Measurements from ENCODE around the gene PTDSS2.

Gene PTDSS2

GRCh38 chr11:452203-452744 is 2.2 kb downstream of the PTDSS2 start:
- DNase-seq (ENCODE audit: low read depth, low spot score) = no peak
- in situ Hi-C loops (cut with HindIII; ENCODE audit: low sequenced_read_pairs) = no loop called here
- no peak overlapping the region for H3K4me3 ChIP-seq (ENCODE audit: low read depth, low read length)
- no peak for TF ChIP-seq CTCF (IDR thresholded peaks at IDR 0.05; ENCODE audit: low read depth, low read length)

DNA sequence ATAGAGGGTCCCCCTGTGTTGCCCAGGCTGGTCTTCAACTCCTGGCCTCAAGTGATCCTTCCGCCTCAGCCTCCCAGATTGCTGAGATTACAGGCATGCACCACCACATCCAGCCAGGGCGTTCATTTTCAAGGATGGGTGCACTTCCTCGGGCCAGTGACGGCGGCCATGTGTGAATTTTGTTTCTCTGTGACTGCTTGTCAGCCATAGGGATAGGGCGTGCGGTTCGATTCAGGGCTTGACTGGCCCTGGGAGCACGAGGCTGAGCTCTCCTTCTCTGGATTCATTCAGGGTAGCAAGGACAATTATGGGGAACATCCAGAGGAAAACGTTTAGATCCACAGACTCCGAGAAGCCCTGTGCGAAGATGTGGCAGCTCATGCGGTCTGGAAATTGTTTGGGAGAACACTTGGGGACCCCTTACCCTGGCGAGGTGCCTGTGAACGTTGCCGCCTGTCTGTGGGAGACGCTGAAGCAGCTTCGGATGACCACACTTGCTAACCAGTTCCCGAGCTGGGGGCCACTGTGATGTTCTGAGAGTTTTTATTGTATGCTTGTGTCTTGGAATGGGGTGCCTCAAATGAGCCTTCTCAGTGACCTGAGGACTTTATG is 2.9 kb downstream of the PTDSS2 start:
- no peak overlapping the region for H3K4me3 ChIP-seq (ENCODE audit: low read depth, low read length)
- DNase-seq (ENCODE audit: low read depth, low spot score) = no peak
- in situ Hi-C loops (cut with HindIII; ENCODE audit: low sequenced_read_pairs) = no loop called here
- TF ChIP-seq CTCF (IDR thresholded peaks at IDR 0.05; ENCODE audit: low read depth, low read length) = no peak

DNA sequence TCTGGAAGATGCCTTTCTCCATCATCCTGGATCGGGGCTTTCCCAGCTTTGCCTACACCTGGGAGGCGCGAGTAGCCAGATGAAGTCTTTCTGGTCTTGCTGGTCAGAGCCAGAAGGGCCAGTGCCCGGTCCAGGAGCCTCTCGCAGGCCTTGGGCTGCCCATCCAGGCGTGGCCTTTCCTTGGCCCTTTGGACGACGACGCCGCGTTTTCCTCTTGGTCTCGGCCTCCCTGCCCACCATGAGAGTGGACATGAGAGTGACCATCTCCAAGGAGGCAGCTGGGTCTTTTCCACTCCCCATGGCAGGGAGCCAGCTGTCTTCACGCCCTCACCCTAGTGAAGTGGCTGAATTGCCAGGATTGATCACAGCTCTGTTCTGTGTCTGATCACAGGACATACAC is 3.5 kb downstream of the PTDSS2 start:
- TF ChIP-seq CTCF (IDR thresholded peaks at IDR 0.05; ENCODE audit: low read depth, low read length) = no peak
- H3K4me3 ChIP-seq (ENCODE audit: low read depth, low read length) = no peak overlapping the region
- DNase-seq (ENCODE audit: low read depth, low spot score) = no peak
- in situ Hi-C loops (cut with HindIII; ENCODE audit: low sequenced_read_pairs) = no loop called here

DNA sequence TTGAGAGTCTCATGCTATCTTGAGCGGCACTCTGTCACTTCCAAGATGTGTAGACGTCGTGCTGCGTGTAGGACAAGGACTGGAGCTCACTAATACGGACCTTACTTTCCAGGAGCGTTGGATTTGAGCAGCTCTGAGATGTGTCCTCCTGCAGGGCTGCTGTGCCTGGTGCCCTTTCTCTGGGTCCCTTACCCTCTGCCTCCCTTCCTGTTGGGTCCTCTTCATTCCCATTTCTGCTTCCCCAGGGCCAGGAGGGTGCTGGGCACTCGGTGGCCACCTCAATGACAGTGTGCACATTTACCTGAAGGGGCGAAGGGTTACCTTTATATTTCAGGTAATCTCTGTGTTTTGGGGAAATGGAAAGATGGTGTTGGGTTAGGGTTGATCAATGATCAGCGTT is 4.0 kb downstream of the PTDSS2 start:
- H3K4me3 ChIP-seq (ENCODE audit: low read depth, low read length) = no peak overlapping the region
- DNase-seq (ENCODE audit: low read depth, low spot score) = no peak
- TF ChIP-seq CTCF (IDR thresholded peaks at IDR 0.05; ENCODE audit: low read depth, low read length) = no peak
- in situ Hi-C loops (cut with HindIII; ENCODE audit: low sequenced_read_pairs) = no loop called here

DNA sequence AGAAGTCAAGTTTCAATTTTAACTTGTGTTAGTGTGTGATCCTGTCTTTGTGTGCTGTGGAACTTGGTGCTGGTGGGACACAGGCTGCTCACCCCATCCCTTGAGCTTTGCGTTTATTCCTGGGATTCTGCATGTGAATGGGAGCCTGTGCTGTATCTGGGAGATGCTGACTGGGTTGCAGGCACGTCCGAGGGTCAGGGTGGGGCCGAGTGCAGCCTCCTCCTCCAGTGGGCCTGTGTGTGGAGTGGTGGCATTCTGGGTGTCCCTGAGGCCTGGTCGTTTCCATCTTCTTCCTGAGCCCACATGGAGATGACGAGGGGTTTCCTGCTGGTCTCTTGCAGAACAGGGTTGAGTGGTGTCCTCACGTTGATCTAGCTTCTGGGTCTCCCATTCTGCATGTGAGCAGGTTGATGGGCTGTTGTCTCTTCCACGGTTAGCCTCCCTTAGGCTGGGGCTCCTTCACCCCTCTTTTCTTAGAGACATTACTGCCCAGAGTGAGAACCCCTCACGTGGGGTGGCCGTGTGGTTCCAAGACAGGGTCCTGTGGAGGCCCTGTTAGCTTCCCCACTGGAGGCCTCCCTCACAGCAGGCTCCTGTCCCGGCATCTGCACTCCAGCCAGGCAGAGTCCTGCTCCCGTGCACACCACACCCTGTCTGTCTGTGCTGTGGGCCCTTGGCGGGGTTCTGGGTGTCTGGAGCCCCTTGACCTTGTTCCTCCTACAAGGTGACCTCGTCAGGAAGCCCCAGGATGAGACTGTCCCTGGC is 4.9 kb downstream of the PTDSS2 start:
- no peak for DNase-seq (ENCODE audit: low read depth, low spot score)
- TF ChIP-seq CTCF (IDR thresholded peaks at IDR 0.05; ENCODE audit: low read depth, low read length) = no peak
- in situ Hi-C loops (cut with HindIII; ENCODE audit: low sequenced_read_pairs) = no loop called here

DNA sequence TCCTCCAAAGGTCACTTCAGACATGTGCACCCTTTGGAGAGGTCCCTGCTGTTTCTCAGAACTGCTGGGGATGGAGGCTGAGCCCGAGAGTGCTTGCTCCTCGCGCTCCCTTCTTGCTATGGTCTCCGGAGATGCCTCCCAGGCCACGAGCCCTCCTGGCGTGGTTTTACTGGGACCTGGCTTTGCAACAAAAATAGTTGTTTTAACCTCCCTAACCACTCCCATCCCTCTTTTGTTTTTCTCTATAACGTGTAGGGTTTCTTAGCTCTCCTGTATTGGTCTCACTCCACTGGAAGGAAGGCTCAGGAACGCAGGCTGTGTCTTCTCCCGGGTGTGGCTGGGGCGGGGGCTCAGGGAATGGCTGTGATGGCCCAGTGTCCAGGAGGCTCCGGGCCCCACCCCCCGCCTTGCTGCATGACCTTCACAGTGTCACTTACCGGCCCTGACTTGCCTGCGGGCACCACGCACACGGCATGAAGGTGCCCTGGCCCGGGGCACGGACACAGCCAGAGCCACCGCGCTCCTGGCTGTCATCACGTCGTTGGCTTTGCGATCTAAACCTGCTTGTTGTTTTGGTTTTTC is 5.6 kb downstream of the PTDSS2 start:
- no peak for TF ChIP-seq CTCF (IDR thresholded peaks at IDR 0.05; ENCODE audit: low read depth, low read length)
- no peak overlapping the region for H3K4me3 ChIP-seq (ENCODE audit: low read depth, low read length)
- in situ Hi-C loops (cut with HindIII; ENCODE audit: low sequenced_read_pairs) = no loop called here
- DNase-seq (ENCODE audit: low read depth, low spot score) = no peak

More for the DNA sequence above, 4.9 kb downstream of the PTDSS2 start:
- no peak overlapping the region for H3K4me3 ChIP-seq (ENCODE audit: low read depth, low read length)
